Measurements from ENCODE around the gene LGALS13.

GRCh38 chr19:39602224-39602623 lies at the start of gene LGALS13:
- TF ChIP-seq POLR2AphosphoS5 (IDR thresholded peaks at IDR 0.05; ENCODE audit: low read depth, low read length), result no peak
- no peak for TF ChIP-seq TAF1 (IDR thresholded peaks at IDR 0.05; ENCODE audit: borderline replicate concordance, insufficient read depth, low read length)
- no peak for TF ChIP-seq REST (IDR thresholded peaks at IDR 0.05; ENCODE audit: insufficient read depth in 1 of 2, low read depth in 2 of 2, low read length in 2 of 2)
- no peak for TF ChIP-seq SIN3A (IDR thresholded peaks at IDR 0.05; ENCODE audit: borderline replicate concordance, insufficient read depth, low read length)
- no peak for TF ChIP-seq FOXP2 (optimal IDR thresholded peaks at IDR 0.05; ENCODE audit: borderline replicate concordance, extremely low read depth, extremely low read length, insufficient read depth)

Measured in PFSK-1 (cell line).